ENCODE results near the gene VPS36. TPM values are rescaled to one million over a fixed set of nuclear protein-coding genes. Genes with fewer than 3 reads are reported as not detected.

Gene VPS36
- polyA plus RNA-seq, 1 donor from 2014 or later: 85.4 TPM

DNA sequence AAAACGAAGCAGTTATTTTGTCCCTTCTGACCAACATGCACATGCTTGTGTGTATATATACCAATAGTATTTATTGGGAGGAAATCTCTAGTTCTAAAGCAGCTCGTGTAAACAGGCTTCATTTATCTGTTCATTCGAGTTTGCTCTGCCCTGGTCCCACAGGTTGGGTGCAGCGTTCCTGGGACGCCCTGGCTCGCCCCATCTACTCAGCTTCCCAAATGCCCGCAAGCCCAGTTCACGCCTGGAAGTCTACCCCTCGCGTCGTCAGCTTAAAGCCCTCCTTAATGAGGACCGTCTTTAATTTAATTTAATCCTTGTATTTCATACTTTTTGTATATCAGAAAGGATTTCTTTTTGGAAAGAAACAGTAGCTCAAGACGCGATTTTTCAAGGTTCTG lies 45.1 kb downstream of the VPS36 start:
- Histone ChIP-seq H3K27ac (ENCODE audit: low read length) (no peak overlapping the region), H2AFZ (ENCODE audit: low read depth, low read length) (no peak overlapping the region), H3K36me3 (ENCODE audit: insufficient read depth, low read length) (no peaks in the 10 kb centered on the region), H3K4me2 (ENCODE audit: low read length) (no peak overlapping the region), H3K4me3 (ENCODE audit: low read length) (peak overlapping the region; percentile 64), H3F3A (ENCODE audit: insufficient read depth, low read length, poor library complexity, severe bottlenecking) (no peaks in the 10 kb centered on the region), H3K9me2 (ENCODE audit: insufficient read depth, low read length) (no peaks in the 10 kb centered on the region), H3K79me2 (replicated peaks; ENCODE audit: insufficient read depth, low read length) (no peaks in the 10 kb centered on the region), H4K20me1 (ENCODE audit: insufficient read depth) (no peaks in the 10 kb centered on the region), H3K9me3 (ENCODE audit: low read length) (no peaks in the 10 kb centered on the region), H3K27me3 (ENCODE audit: insufficient read depth, low read depth, low read length) (peaks cover 29% of the 10 kb centered on the region), H3K9ac (ENCODE audit: low read length) (no peak overlapping the region)
- TF ChIP-seq CTCF (IDR thresholded peaks at IDR 0.05; ENCODE audit: poor library complexity, severe bottlenecking): no peak
- no peak for TF ChIP-seq SMC3 (conservative IDR thresholded peaks at IDR 0.05; ENCODE audit: poor library complexity)
- TF ChIP-seq EZH2 (IDR thresholded peaks at IDR 0.05; ENCODE audit: borderline replicate concordance, insufficient read depth, low read length, poor library complexity, severe bottlenecking): no peak
- no peak for TF ChIP-seq TAF1 (IDR thresholded peaks at IDR 0.05; ENCODE audit: low read depth)
- no peak for TF ChIP-seq MXI1 (conservative IDR thresholded peaks at IDR 0.05; ENCODE audit: poor library complexity, severe bottlenecking)
- TF ChIP-seq EP300 (conservative IDR thresholded peaks at IDR 0.05; ENCODE audit: poor library complexity, severe bottlenecking): no peak
- no peak for TF ChIP-seq REST (IDR thresholded peaks at IDR 0.05; ENCODE audit: borderline replicate concordance)
- no peak for TF ChIP-seq POLR2AphosphoS5 (IDR thresholded peaks at IDR 0.05)
- TF ChIP-seq RAD21 (conservative IDR thresholded peaks at IDR 0.05): no peak

DNA sequence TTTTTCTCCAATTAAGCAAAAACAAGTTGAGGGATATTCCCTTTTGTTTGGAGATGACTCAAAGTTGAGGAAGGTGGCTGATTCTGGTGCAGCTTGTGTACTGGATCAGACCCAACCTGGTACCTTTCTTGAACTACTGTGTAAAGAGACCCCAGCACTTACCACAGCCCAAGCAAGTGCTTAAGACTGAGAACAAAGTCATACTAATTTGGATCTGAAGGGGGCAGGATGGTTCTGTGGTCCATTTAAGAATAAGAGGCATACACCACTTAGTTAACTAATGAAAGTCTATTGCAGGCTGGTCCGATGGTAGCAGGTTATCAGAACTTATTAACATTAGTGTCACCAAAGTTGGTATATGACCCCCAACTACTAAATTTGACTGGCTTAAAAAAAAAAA lies 50.7 kb downstream of the VPS36 start:
- H3K4me3 ChIP-seq (ENCODE audit: low read length): no peak overlapping the region
- no peaks in the 10 kb centered on the region for H3F3A ChIP-seq (ENCODE audit: insufficient read depth, low read length, poor library complexity, severe bottlenecking)
- H3K9me2 ChIP-seq (ENCODE audit: insufficient read depth, low read length): no peaks in the 10 kb centered on the region

More for the DNA sequence above, 50.7 kb downstream of the VPS36 start:
- H3K27ac ChIP-seq (ENCODE audit: low read length): no peak overlapping the region
- H3K27me3 ChIP-seq (ENCODE audit: insufficient read depth, low read depth, low read length): peaks cover 6% of the 10 kb centered on the region
- H3K9me3 ChIP-seq (ENCODE audit: low read length): no peaks in the 10 kb centered on the region
- no peak for TF ChIP-seq TAF1 (IDR thresholded peaks at IDR 0.05; ENCODE audit: low read depth)
- TF ChIP-seq REST (IDR thresholded peaks at IDR 0.05; ENCODE audit: borderline replicate concordance): no peak
- no peak for TF ChIP-seq MXI1 (conservative IDR thresholded peaks at IDR 0.05; ENCODE audit: poor library complexity, severe bottlenecking)
- TF ChIP-seq EZH2 (IDR thresholded peaks at IDR 0.05; ENCODE audit: borderline replicate concordance, insufficient read depth, low read length, poor library complexity, severe bottlenecking): no peak
- TF ChIP-seq SMC3 (conservative IDR thresholded peaks at IDR 0.05; ENCODE audit: poor library complexity): no peak
- no peak for TF ChIP-seq POLR2AphosphoS5 (IDR thresholded peaks at IDR 0.05)
- TF ChIP-seq CTCF (IDR thresholded peaks at IDR 0.05; ENCODE audit: poor library complexity, severe bottlenecking): no peak
- TF ChIP-seq EP300 (conservative IDR thresholded peaks at IDR 0.05; ENCODE audit: poor library complexity, severe bottlenecking): no peak
- TF ChIP-seq RAD21 (conservative IDR thresholded peaks at IDR 0.05): no peak
- no peaks in the 10 kb centered on the region for H3K36me3 ChIP-seq (ENCODE audit: insufficient read depth, low read length)
- H4K20me1 ChIP-seq (ENCODE audit: insufficient read depth): no peaks in the 10 kb centered on the region
- H2AFZ ChIP-seq (ENCODE audit: low read depth, low read length): no peak overlapping the region
- no peaks in the 10 kb centered on the region for H3K79me2 ChIP-seq (replicated peaks; ENCODE audit: insufficient read depth, low read length)
- no peak overlapping the region for H3K9ac ChIP-seq (ENCODE audit: low read length)
- no peak overlapping the region for H3K4me2 ChIP-seq (ENCODE audit: low read length)
